Left renal cortex interstitium (tissue), 4 donors: Measurements from ENCODE around the gene FBXL7. TPM values are rescaled to one million over a fixed set of nuclear protein-coding genes. Genes with fewer than 3 reads are reported as not detected.
"Not testable (repeated sequence)": the region's sequence is repeated elsewhere in the genome, so short reads cannot be mapped to it uniquely, and the experiment has no call there.

ENCODE experiments used
- DNase-seq, 4 donors: peaks; one replicate each; pipeline ENCODE4 v3.0.0-alpha.2; 2013; ENCODE audit warnings: low read depth in 4 of 4, low spot score in 2 of 4, missing footprints in 1 of 4
- polyA plus RNA-seq, 4 donors: library from polyadenylated mRNA; unstranded; fragments of 120-200 nt; gene quantifications; one replicate each; pipeline ENCODE4 v1.2.1, GENCODE V29; 2013; ENCODE audit not compliant: insufficient read length in 4 of 4

Gene FBXL7
- polyA plus RNA-seq, 4 donors = 24.1 to 29.8 (median 26.8) TPM

DNA sequence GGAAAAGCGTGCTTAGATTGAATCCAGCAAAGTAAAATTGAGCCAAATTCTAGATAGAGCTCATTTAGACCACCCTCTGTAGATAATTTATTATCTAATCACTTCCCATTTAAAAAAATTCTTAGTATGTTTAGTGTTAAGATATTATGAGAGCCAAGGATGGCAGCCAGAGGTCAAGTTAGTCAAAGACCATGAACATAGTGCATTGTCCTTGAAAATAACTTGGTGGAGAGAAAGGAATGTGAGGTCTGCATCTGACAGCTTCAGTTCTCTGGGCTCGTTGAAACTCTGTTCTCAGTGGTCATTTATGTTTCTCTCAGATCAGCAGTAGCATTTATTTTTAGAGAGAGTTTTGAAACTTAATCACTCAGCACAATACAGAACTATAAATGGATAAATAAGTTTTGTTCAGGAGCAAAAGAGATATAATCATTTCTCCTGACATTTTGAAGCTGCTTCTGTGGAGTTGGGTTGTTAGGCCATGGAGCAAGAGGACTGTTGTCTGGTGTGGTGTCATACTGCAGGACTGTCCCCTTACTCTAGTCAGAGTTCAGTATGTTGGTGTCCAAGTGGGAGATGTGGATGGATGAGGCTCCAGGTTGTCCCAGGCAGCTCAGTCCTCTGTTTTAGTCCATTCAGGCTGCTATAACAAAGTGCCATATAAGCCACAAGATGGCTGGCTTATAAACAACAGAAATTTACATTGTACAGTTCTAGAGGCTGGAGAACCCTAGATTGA lies 337.7 kb downstream of the FBXL7 start:
- no peak for DNase-seq

- DNase-seq = no peak
Observed at GRCh38 chr5:15844253-15844652, 344.3 kb downstream of the FBXL7 start.

GRCh38 chr5:15844871-15845270 lies 344.9 kb downstream of the FBXL7 start:
- DNase-seq = no peak

DNA sequence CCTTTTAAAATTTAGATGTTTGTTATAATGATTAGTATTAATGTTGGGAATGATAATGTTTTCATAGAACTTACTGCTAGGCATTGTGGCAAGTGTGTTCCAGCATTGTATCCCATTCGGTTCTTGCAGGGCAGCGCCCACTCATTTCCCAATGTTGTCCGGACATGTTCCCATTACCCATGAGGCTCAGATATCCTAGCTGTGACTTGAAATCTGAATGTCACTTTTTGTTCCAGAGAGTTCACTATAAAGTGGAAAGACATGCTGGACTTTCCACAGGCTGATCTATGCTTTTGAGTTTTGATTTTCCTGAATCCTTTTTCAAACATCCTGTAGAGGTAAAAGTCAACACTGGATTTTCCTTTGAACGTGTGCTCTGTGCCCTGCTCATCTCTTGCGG lies 350.6 kb downstream of the FBXL7 start:
- DNase-seq = no peak

DNA sequence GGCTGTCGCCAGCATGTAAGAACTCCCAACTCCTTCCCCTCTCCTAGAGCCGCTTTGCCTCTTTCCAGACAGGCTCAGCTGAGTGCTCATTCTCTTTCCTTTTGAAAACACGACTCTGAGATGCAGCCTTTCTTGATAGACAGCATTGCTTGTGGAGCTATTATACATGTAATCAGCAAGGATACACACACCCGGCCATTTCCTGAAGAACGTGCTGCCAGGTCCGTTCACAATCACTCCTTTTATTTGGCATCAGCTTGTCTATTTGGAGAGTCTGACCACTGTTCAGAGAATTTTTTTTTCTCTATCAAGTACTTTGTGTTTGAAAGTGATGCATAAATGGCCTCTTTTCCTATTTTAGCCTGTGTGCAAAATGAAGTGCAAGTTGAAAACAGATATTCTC lies 351.0 kb downstream of the FBXL7 start:
- no peak for DNase-seq

DNA sequence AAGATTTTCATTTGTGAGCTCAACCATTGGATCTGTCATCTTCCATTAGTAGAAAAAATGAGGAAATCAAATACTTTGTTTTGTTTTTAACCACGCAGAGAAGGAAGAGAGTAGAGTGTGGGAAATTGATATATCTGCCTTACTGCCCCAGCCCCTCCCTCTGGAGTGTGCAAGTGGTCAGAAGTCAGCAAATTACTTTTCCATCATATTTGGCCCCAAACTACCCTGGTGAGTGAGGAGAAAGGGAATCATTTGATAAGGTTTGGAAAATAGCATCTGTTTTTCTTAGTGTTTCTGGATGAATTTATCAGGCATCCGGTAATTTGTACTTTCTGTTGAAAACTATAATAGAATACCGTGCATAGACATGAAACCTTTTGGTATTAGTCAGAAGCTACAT lies 352.2 kb downstream of the FBXL7 start:
- DNase-seq = no peak

- no peak for DNase-seq
Observed at GRCh38 chr5:15852949-15853348, 353.0 kb downstream of the FBXL7 start.

GRCh38 chr5:15858326-15858725 lies 358.3 kb downstream of the FBXL7 start:
- DNase-seq = no peak

DNA sequence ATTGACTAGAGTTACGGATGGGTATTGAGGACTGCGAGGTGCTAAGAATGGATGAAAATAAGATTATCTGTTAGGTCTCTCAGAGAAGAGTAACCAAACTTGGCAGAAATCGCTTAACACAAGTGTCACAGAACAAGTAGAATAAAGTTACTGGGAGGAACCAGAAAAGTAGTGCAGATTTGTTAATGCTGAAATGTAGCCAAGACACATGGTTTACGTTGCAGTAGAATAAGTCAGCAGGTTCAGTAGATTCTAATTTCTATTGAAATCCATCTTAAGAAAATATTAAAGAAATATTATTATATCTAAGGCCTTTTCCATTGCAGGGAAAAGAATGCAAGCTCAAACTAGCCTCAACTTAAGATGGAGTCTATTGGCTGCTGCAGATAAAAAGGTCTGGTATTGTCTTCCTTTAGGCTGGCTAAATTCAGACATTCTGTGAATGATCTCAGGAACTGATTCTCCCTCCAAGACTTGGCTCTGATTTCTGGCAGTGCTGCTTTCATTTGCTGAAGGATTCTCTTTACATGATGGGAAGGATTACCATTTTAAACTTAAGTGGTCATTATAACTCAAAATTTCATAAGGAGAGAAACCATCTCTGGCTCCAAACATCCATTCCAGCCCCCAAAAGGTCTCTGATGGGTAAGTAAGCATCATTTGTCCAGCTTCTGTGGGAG lies 364.7 kb downstream of the FBXL7 start:
- DNase-seq = no peak

DNA sequence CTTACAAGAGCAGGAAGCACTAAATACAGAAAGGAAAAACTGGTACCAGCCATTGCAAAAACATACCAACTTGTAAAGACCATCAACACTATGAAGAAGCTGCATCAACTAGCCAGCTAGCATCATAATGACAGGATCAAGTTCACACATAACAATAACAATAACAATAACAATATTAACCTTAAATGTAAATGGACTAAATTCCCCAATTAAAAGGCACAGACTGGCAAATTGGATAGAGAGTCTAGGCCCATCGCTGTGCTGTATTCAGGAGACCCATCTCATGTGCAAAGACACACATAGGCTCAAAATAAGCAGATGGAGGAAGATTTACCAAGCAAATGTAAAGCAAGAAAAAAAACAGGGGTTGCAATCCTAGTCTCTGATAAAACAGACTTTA lies 372.3 kb downstream of the FBXL7 start:
- not testable (repeated sequence) for DNase-seq

- no peak for DNase-seq
Observed at GRCh38 chr5:15877914-15878313, 377.9 kb downstream of the FBXL7 start.

DNA sequence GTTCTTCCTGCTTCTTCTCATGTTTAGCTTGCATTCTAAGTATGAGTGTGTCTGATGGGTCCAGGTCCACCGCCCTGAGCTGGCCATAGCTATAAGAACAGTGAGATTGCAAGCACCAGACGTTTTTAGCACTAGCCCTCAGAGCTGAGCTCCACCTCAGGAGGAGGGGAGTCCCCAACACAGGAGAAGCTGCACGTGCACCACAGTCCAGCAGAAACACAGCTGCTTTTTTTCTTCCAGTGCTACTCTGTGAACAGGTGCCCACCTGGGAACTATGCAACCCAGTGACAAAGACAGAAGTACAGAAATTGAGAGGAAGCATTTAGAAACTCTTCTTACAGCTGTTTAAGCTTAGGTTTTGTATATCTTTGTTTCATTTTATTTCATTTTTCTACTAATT lies 380.2 kb downstream of the FBXL7 start:
- DNase-seq = no peak

DNA sequence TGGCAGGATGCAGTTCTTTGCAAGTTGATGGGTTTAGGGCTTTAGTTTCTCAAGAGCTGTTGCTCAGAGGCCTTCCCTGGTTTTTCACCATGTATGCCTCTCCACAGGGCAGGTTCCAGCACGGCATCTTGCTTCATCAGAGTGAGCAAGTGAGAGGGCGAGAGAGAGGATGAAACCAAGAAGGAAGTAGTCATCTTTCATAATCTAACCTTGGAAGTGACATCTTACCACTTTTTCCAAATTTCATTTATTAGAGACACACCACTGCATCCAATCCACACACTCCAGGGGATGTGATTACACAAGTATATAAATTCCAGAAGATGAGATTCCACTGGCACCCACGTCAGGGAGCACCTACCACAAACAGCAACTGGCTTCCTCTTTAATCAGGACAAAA lies 385.2 kb downstream of the FBXL7 start:
- DNase-seq = no peak

DNA sequence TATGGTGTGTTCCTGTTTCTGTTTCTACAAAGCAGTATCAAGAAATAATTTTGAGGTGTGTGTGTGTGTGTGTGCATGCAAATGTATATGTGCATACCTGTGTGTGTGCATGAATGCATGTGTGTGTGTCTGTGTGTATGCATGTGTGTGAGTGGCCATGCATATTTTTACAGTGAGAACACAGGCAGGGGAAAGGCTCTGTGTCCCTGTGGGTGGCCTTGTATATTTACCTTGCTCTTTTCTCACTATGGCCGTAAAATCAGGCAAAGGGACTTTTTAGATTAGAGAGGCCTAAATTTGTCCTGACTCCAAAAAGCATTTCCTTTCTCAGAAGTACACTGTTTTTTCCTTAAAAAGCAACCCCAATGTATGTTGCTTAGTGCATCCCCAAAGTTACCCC lies 386.2 kb downstream of the FBXL7 start:
- DNase-seq = no peak

DNA sequence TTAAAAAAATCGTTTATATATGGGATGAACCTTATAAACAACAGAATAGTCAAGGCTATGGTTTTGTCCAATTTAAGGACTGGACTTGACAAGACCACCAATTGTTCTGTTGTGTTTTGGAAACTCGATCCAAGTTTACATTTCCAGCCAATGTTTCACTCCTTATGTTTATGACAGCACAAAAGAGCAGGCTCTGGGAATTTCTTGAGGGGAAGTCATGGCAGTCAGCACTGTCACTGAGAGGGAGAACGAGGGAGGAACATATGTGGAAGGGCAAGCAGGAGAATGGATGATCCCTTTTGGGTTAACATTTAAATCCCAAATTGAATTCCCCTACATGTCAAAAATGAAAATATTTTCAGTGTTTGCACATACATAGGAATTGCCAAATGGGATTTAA lies 387.1 kb downstream of the FBXL7 start:
- DNase-seq = no peak

DNA sequence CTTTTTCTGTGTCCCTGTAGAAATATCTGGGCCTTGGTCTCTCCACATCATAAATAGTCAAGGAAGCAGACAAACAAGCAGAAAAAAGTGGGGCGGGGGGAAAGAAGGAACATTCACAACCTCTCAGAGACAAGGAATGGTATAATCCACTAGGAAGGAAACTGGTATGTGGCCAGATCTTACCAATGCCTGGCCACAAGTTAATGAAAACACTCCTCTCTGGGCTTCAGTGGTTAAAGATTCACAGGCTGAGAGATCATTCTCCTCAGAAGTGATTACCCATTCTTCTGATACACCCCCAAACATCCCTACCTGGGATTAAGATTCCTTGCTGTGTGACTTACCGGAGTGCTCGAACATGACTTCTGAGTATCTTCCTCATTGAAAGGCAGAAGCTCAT lies 389.0 kb downstream of the FBXL7 start:
- no peak for DNase-seq

- DNase-seq = no peak
Observed at GRCh38 chr5:15893866-15894265, 393.9 kb downstream of the FBXL7 start.

- DNase-seq = no peak
Observed at GRCh38 chr5:15897656-15898055, 397.7 kb downstream of the FBXL7 start.

DNA sequence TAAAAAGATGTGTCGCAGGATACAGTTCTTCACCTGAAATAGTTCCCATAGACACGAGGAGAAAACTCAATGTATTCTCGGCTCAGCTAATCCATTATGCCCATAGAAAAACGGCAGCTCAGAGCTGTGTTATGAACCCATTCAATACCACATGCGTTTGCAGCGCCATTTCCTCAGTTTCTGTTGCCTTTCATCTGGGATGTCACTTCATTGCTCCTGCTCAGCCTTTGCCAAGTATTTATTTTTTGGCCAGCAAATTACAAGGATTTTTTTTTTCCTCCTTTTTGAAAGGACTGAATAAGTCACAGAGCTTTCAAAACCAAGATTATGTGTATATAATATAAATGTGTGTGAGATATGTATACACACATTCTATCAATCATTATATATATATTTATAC lies 398.7 kb downstream of the FBXL7 start:
- no peak for DNase-seq

DNA sequence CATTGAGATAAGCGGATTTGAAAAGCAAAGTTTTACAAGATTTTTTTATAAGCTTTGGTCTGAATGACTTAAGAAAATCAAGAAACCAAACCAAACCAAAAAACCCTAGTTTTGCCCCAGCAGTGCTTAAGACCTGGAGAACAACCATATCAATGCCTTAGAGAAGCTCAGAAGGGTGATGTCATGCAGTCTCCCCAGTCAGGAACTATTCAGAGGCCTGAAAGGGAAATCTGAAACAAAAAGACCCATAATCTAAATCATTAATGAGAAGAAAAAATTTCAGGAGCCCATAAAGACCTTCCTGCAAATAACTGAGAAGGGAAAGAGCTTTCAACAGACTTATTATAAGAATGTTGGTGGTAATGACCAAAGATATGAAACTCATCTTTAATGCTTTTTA lies 399.5 kb downstream of the FBXL7 start:
- DNase-seq = no peak

GRCh38 chr5:15901151-15901550 lies 401.2 kb downstream of the FBXL7 start:
- DNase-seq = no peak

DNA sequence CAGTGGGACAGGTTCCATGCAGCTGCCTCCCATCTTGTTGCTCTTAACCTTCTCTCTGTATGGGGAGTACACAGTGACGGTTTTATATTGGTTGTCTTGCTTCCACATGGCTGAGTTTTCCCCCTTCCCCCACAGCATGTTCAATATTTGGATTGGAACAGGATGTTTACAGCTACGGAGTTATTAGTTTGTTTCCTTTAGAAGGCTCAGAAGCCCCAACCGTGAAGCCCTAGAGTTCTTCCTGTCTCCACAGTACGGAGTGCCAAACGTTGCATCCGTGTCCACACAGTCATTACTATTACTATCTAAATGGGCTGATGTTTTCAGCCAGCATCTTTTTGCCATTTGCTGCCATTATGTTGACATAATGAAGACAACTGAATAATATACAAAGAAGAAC lies 402.1 kb downstream of the FBXL7 start:
- DNase-seq = no peak
